NCI-H460 (cell line): ENCODE results near the gene KLHL36. TPM values are rescaled to one million over a fixed set of nuclear protein-coding genes. Genes with fewer than 3 reads are reported as not detected.
"Not testable (repeated sequence)": the region's sequence is repeated elsewhere in the genome, so short reads cannot be mapped to it uniquely, and the experiment has no call there.

ENCODE experiments used
- DNase-seq: peaks from one replicate; pipeline ENCODE4 v3.0.0-alpha.2; 2016; ENCODE audit warnings: low read depth; ENCODE audit errors: extremely low read depth
- total RNA-seq: library from RNA; depleted of rRNA; stranded (reverse); fragments of >200 nt; shearing (Covaris generic); gene quantifications from 2 replicates; pipeline ENCODE4 v1.2.3, GENCODE V29; 2014

The KLHL36 gene
- total RNA-seq, 1 experiment from 2014 or later: 23.5 TPM

DNA sequence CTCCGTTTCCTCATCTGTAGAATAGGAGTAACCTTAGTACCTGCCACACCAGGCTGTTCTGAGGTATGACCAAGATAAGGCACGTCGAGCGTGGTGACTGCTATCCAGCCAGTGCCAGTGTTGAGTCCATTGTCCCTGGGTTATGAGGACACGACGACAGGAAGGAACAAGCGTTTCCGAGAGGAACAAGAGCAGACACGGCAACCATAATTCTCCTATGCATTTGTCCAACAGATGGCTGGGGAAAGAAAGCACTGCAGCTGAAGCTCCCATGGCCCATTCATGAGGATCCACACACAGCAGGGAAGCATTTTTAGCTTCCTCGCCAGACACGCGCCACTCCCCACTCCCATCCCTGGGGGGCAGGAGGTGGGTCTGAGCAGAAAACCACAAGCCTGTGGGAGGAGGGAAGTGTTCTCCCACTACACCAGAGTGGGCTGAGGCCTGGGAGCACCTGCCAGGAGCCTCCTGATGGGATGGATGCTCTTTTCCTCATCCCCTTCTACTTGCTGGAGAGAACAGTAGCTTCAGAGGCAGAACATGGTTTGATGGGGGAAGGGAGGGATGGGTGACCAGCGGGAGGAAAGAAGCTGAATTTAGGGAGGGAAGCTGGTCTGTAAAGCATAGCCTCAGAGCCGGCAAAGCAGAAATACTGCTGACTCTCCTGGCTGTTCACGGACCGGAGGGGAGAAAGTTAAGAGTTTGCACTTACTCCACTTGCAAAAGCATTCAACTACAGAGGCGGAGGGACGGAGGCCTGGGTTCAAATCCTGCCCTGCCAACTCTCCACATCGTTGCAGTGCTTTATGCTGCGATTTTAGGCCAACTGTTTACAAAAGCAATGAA, 33.1 kb upstream of the KLHL36 start:
- no peak for DNase-seq

DNA sequence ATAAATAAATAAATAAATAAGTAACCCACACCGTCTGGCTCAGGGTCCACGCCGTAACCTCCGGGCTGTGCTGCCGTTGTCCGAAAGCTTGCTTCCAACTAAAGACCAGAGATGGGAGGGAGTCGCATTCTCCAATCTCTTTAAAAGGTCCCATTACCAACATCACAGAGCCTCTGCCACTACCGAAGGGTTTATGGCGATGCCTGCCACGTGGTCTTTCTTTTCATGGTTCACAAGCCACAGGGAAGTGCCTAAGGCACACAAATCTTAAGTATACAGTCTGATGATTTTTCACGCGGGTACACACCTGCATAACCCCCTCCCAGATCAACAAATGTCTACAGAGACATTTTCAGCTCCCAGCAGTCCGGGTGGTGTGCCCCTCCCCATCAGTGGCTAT, 31.8 kb upstream of the KLHL36 start:
- no peak for DNase-seq

DNA sequence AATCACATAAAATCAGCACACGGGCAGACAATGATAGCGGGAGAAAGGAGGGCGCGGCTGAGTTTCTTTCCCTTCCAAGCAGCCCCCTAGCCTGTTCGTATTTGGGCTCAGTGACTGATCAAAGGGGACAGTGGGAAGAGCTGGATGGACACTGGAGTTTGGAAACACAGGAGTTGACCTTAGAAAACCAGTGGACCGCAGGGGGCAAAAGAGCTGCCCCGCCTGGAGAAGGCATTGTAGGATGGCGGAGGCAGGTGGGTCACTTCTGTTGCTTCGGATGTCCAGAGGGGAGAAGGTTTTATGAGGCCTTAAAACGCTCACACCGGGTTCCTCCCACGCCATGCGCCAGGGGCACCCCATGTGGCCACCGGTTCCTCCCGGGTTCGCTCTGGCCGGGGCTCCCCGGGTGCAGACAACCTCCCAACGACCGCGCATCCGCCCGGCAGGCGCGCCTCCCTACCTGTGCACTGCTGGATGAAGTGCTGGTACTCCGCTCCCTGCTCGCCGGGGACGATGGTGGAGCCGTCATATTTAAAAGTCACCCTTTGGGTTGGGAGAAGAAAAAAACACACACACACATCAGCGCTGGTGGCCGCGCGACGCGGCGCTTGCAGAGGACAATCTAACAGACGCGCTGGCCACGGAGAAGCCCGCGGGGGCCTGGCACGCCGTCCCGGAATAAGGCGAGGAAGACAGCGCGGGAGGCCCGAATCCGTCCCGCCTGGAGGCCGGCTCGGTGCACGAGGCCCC, 31.1 kb upstream of the KLHL36 start:
- no peak for DNase-seq

DNA sequence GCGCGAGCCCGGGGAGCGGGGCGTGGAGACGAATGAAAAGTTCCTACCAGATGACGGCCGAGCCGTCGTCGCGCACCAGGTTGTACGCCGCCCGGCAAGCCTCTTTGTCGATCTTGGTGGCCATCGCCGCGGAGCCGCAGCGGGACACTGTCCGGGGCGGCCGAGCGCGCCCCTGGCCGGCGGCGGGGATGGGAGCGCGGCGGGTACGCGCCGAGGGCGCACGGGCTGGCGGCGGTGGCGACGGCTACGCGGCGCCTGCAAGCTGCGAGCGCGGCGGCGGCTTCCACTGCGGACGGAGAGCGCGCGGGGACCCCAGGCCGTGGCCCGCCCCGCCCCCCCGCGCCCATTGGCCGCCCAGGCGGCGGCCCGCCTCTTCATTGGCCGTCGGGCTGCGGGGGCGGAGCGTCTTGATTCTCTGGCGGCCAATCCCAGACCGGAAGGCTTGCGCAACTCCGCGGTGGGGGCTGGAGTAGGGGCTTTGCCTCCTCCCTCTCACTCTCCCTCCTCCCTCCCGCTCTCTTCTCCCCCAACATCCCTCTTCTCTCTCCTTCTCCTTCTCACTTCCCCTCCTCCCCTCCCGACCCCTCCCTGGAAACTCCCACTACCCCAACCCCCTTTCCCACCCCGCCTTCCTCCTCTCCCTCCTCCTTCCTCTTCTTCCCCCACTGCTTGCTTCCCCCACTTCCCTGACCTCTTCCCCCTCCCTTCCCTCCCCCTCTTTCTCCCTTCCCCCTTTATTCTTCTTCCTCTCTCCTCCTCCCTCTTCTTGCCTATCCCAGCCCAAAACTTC, 30.3 kb upstream of the KLHL36 start, which contains the start of gene COTL1:
TSS of gene COTL1 (minus strand) at position 288 of the 790 bp plus-strand sequence. CDS start at position 124, 164 bp downstream.
- DNase-seq: peak; percentile 88

DNA sequence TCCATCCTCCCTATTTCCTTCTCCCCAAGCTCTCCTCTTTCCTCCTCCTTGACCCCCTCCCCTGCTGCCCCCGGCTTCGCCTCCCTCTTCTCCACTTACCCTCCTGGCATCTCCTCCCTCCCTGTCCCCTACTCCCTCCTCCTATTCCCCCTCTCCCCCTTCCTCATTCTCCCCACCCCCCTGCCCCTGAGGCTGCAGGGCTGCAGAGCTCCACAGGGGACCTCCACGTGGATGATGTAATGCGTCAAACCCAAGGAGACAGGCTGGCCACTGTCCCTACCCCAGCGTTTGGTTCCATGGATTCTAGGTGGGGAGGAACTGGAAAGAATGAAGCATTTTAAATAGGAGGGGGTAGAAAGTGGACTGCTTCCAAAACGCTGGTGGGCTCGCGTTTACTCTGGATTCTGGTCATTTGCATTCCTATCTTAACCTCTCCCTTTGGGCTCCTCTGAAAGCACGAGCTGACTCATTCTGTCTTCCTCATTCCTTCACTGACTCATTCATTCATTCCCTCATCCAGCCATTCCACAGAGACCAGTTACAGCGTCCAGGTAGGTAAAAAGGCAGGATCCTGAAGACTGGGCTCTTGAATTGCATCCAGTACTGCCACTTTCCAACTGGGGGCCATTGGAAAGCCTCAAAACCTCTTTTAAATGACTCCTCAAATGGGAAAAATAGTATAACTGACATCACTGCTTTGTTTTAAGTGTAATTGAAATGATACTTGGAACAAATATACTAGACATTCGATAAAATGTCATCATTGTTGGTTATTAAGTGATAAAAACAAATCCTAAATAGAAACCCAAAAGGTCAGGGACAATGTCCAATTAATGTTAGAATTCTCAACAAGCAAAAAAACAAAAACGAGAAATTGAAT, 29.5 kb upstream of the KLHL36 start:
- peak; percentile 57 for DNase-seq

DNA sequence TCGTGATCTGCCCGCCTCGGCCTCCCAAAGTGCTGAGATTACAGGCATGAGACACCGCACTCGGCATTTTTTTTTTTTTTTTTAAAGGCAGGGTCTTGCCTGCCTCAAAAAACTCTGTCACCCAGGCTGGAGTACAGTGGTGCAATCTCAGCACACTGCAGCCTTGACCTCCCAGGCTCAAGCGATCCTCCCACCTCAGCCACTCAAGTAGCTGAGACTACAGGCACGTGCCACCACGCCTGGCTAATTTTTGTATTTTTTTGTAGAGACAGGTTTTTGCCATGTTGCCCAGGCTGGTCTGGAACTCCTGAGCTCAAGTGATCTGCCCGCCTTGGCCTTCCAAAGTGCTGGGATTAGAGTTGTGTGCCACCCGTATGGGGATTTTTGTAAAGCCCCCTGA, 27.4 kb upstream of the KLHL36 start:
- not testable (repeated sequence) for DNase-seq

DNA sequence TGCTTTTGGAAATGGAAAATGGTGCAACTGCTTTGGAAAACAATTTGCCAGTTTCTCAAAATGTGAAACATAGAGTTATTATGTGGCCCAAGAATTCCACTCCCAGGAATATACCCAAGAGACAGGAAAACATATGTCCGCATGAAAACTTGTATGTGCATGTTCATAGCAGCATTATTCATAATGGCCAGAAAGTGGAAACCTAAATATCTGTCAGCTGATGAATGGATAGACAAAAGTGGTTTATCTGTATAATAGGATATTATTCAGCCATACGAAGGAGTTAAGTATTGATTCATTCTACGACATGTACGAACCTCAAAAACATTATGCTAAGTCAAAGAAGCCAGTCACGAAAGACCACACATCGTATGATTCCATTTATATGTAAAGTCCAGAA, 22.8 kb upstream of the KLHL36 start:
- no peak for DNase-seq

DNA sequence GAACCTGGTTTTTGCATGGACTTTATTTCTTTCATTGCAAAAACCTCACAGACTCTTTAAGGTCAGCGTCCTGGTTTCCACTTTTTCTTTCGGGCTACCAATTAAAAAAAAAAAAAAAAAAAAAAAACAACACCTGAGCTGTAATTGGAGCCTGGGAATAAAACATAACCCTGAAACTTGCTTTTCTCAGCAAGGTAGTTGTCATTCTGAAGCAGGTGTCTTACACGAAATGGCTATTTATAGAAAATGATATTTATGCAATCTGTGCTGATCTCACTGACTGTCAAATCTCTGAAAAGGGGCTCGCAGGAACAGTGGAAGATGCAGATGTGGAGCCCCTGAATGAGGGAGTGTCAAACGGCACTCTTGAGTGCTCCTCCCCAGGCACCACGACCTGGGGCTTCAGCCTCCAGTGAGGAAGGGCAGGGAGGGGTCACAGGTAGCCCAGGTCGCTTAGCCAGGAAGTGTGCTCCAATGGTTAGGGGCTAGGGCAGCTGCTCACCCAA, 20.0 kb upstream of the KLHL36 start:
- no peak for DNase-seq

DNA sequence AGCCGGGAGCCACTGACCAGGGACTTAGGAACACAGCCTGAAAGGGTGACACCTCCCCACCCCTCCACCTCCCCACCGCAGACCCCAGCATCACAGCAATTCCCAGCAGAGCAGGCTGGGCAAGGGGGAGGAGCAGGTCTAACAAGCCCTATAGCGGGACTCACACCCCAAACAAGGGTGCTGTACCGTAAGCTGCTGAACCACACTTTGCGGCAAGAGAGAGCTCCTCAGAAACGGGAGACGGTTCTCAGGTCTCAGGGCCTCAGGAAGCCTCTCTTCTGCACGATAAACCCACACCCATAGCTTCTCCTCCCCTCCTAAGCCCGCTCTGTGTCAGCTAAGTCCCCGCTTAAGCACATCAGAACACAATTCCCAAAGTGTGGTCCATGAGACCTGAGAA, 18.7 kb upstream of the KLHL36 start:
- DNase-seq: no peak

DNA sequence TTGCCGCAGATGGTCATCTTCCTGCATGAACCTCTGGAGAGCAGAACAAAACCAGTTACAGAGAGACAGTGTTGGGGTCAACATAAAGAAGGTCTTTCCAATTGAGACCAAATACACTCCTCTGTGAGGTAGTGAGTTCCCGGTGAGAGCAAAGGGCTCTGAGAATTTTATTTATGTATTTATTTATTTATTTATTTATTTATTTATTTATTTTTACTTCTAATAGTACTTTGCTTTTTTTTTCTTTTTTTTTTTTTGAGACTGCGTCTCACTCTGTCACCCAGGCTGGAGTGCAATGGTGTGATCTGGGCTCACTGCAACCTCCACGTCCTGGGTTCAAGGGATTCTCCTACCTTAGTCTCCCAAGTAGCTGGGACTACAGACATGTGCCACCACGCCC, 18.3 kb upstream of the KLHL36 start:
- no peak for DNase-seq

DNA sequence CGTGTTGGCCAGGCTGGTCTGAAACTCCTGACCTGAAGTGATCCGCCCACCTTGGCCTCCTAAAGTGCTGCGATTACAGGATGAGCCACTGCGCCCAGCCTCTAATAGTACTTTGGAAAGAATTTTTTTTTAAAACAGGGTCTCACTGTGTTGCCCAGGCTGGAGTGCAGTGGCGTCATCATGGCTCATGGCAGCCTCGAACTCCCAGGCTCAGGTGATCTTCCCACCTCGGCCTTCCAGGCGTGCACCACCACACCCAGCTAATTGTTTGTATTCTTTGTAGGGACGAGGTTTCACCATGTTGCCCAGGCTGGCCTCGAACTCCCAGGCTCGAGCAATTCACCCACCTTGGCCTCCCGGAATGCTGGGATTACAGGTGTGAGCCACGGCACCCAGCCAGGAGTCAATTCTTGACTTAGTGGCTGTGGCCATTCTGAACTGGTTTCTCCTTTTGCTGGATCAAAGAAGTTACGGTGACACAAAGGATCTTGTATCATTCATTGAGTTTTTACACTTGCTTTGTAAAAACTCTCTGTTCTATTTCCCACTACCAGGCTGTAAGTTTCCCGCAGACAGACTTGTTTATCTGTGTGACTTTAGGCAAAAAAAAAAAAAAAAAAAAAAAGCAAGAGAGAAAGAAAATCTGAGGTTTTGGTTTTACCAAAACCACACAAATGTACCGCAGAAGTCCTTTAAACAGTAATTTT, 17.7 kb upstream of the KLHL36 start:
- DNase-seq: no peak

DNA sequence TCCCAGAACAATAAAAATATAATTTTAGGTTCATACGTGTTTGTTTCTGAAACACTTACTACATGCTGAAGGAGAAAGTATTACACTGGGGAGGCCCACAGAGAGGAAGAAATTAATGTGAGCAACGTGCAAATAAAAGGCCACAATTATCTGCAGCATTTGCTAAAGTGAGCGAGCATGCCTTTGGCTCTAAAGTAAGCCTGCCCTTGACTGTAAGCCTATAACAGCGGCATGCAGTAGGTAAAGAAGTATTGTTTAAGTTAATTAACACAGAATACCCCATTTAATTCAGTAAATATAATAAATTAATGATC, 17.2 kb upstream of the KLHL36 start:
- no peak for DNase-seq

DNA sequence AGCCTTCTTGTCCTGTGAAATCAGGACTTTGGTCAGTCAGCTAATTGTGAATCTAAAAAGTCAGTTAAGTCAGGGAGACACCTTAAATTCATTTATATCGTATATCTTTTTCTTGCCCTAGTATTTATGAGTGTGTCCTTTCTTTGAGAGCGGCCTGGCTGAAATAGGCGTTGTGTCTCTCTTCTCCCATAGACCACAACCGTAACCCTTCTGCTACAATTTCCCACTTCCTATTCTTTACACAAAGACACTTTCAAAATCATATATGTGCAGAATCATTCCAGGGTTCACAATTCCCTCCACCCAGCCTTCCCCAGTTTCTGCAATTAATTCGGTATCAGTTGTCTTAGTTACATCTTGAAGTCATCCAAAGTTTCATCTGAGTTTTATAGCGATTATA, 16.4 kb upstream of the KLHL36 start:
- DNase-seq: no peak

DNA sequence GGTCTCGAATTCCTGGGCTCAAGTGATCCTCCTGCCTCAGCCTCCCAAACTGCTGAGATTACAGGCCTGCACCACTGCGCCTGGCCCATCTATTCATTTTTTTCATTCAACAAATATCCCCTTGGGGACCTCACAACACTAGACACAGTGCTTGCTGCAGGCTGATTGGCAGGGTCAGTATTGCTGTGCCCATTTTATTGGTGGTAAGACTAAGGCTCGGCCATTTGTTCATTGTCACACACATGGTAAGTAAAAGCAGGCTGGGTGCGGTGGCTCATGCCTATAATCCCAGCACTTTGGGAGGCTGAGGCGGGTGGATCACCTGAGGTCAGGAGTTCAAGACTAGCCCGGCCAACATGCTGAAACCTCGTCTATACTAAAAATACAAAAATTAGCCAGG, 15.4 kb upstream of the KLHL36 start:
- DNase-seq: not testable (repeated sequence)

DNA sequence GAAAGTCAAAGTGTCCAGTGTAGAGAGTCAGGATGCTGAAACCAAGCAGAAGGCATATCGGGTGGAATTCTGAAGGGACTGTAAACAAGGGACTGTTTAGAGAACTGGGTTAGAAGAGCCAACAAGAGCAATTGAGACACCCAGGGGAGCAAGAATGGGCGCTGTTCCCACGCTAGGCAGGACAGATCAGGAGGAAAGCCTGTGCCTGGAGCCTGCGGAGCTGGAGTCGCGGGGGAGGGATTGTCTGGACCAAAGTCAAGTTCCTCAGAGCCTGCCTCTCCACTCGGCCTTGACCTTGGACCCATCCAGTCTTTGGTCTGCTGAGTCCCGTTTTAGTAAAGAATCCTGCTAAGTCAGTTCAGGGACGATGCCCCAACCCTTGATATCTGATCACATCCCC, 14.7 kb upstream of the KLHL36 start:
- no peak for DNase-seq

DNA sequence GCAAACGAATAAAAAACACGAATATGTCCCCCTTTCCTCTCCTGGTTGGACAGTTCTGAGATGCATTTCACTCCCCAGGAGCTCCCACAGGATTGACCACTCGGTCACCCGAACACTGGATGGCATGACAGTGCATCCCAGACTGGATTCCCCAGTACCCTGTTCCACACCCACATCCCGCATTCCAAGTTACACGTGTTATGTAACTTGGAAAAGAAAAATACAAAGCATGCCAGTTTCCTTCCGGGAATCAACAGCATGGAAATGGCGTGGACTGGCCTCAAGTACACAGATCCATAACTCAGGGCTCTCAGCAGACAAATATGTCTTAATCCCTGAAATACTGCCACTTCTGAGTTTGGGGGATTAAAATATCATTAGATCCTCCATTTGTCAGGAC, 12.6 kb upstream of the KLHL36 start:
- no peak for DNase-seq

DNA sequence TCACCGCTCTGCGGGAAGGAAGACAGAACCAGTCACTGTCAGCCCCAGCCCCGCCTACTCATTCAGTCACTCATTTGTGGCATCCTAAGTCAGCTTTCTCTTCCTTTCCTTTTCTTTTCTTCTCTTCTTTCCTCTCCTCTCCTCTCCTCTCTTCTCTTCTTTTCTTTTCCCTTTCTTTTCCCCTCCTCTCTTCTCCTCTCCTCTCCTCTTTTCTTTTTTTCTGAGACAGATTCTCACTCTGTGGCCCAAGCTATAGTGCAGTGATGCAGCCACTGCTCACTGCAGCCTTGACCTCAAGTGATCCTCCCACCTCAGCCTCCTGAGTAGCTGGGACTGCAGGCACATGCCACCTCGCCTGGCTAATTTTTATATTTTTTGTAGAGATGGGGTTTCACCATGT, 10.6 kb upstream of the KLHL36 start:
- no peak for DNase-seq

DNA sequence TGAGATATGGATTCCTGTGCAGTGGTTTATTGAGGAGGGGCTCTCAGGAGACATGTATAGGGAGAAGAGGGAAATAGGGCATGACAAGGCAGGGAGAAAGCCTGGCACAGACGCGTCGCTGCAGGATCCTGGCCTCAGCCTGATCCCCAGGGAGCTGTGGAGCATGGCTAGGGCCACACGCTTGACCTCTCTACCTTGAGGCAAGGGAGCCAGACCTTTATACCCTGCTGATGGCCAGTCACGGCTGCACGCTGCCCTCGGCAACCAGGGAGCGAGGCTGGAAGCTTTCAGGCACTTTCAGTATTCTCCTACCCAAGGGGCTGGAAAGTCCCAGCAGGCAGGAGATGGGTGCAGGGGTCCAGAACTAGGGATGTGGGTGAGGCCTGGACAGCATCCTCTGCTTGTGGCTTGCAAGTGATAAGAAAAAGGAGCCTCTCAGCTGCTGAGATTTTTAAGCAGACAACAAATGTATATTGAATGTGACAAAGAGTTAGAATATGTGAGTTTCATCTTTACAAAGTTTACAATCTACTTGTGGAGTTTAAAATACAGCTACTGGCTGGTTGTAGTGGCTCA, 10.0 kb upstream of the KLHL36 start:
- DNase-seq: no peak

DNA sequence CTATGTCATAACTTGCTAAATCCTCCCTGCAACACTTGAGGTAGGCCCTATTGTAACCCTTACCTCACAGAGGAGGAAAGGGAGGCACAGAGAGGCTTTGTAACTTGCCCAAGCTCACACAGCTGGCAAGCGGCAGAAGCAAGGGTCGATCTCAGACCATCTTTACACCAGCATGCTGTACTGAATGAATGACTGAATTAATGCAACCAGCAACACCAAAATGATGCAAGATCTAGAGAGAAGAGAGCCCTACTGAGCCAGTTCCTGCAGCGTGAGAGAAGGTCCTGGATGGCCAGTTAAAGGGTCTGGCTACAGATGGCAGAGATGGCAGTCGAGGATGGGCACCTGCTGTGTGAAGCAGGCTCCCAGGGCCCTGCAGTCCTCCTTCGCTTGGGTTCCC, 8.2 kb upstream of the KLHL36 start:
- no peak for DNase-seq
